ENCODE data around the gene GIPC1.

GRCh38 chr19:14472202-14472938 lies 23.6 kb downstream of the GIPC1 start:
- TF ChIP-seq CTCF (IDR thresholded peaks at IDR 0.05) (peak; percentile 87), YY1 (IDR thresholded peaks at IDR 0.05; ENCODE audit: low read depth) (no peak), RAD21 (IDR thresholded peaks at IDR 0.05; ENCODE audit: low read length) (peak; percentile 49), RFX5 (IDR thresholded peaks at IDR 0.05; ENCODE audit: low read length) (no peak)
